Esophagus squamous epithelium (tissue), 5 donors: ENCODE results near the gene H2BW2. TPM values are rescaled to one million over a fixed set of nuclear protein-coding genes. Genes with fewer than 3 reads are reported as not detected.
"Not testable (repeated sequence)": the region's sequence is repeated elsewhere in the genome, so short reads cannot be mapped to it uniquely, and the experiment has no call there.

Experiments
- DNase-seq: peaks from one replicate; lab custom pipeline; 2025; lab: John Stamatoyannopoulos, UW
- H3K27ac ChIP-seq, 4 donors: fragments of 200-600 bp; sonication (generic); one replicate each; pipeline ENCODE4 v1.5.1; 2016 to 2019; ENCODE audit warnings: mild to moderate bottlenecking in 1 of 4
- H3K27me3 ChIP-seq, 4 donors: fragments of 200-600 bp; sonication (generic); 1 replicate in 3 of 4; 2 replicates in 1 of 4; pipeline versions ENCODE4 v1.5.1 to v1.6.0; 2017 to 2021; ENCODE audit warnings: antibody characterized with exemption in 1 of 4
- H3K36me3 ChIP-seq, 3 donors: fragments of 200-600 bp; sonication (generic); one replicate each; pipeline ENCODE4 v1.5.1; 2016 to 2019
- H3K4me1 ChIP-seq, 3 donors: fragments of 200-600 bp; sonication (generic); one replicate each; pipeline ENCODE4 v1.5.1; 2017 to 2019
- H3K4me3 ChIP-seq, 4 donors: fragments of 200-600 bp; sonication (generic); 1 replicate in 3 of 4; 2 replicates in 1 of 4; pipeline ENCODE4 v1.5.1; 2016 to 2019; ENCODE audit warnings: mild to moderate bottlenecking in 2 of 4, moderate library complexity in 1 of 4
- H3K9me3 ChIP-seq, 3 donors: fragments of 200-600 bp; sonication (generic); one replicate each; pipeline ENCODE4 v1.5.1; 2016 to 2019
- CTCF ChIP-seq, 6 experiments: fragments of 450-650 bp in 4 of 6; fragments of 200-600 bp in 2 of 6; sonication (generic) in 2 of 6; IDR thresholded peaks; one replicate each; pipeline ENCODE4 v1.5.1; 2016 to 2019; ENCODE audit warnings: antibody characterized with exemption in 6 of 6, mild to moderate bottlenecking in 4 of 6, moderate library complexity in 4 of 6
- POLR2A ChIP-seq, 4 donors: fragments of 450-650 bp; IDR thresholded peaks; one replicate each; pipeline ENCODE4 v1.6.1; 2017; ENCODE audit warnings: antibody characterized with exemption in 4 of 4, mild to moderate bottlenecking in 4 of 4, moderate library complexity in 3 of 4
- WGBS, 2 donors: methylation state at CpG; one replicate each; pipeline ENCODE4 v1.1.5; 2018; 5-methylcytosine and 5-hydroxymethylcytosine counted together
- intact Hi-C: fragments of 100-400 bp; cut with DNase I; formaldehyde crosslinking; loops from one replicate; pipeline ENCODE4 v1.15.0; 2022
- total RNA-seq, 4 donors: library from RNA; depleted of rRNA; stranded (reverse); fragments of >200 nt; gene quantifications; one replicate each; pipeline ENCODE4 v1.1.0, GENCODE V29; 2016
- donor health status: DM: yes; HTN: yes; CAD: no.

H2BW2 gene
- total RNA-seq, 4 donors from 2014 or later, result not detected

GRCh38 chrX:104018126-104018525 lies 21.6 kb upstream of the H2BW2 start:
- 77 to 78% methylated on average over 9 to 11 of the region's 11 CpGs for WGBS, 2 donors
- Histone ChIP-seq H3K4me1 (no peaks in the 10 kb centered on the region), H3K27ac (no peak overlapping the region), H3K4me3 (no peak overlapping the region), H3K9me3 (no peaks in the 10 kb centered on the region), H3K27me3 (no peaks in the 10 kb centered on the region), H3K36me3 (no peaks in the 10 kb centered on the region)
- no peak for TF ChIP-seq CTCF (IDR thresholded peaks at IDR 0.05)
- no peak for TF ChIP-seq POLR2A (IDR thresholded peaks at IDR 0.05)
- intact Hi-C loops, result no loop called here
- no peak for DNase-seq

- H3K4me3 ChIP-seq, result no peak overlapping the region
- no peak for DNase-seq
- H3K27me3 ChIP-seq, result no peaks in the 10 kb centered on the region
- WGBS, 2 donors, result 66 to 81% methylated on average over 3 to 4 of the region's 4 CpGs
- H3K9me3 ChIP-seq, result no peaks in the 10 kb centered on the region
- no peaks in the 10 kb centered on the region for H3K4me1 ChIP-seq
- no peak overlapping the region for H3K27ac ChIP-seq
- intact Hi-C loops, result no loop called here
- no peaks in the 10 kb centered on the region for H3K36me3 ChIP-seq
- TF ChIP-seq POLR2A (IDR thresholded peaks at IDR 0.05), result no peak
- no peak for TF ChIP-seq CTCF (IDR thresholded peaks at IDR 0.05)
Observed at GRCh38 chrX:104041003-104041402, 1.2 kb downstream of the H2BW2 start.

DNA sequence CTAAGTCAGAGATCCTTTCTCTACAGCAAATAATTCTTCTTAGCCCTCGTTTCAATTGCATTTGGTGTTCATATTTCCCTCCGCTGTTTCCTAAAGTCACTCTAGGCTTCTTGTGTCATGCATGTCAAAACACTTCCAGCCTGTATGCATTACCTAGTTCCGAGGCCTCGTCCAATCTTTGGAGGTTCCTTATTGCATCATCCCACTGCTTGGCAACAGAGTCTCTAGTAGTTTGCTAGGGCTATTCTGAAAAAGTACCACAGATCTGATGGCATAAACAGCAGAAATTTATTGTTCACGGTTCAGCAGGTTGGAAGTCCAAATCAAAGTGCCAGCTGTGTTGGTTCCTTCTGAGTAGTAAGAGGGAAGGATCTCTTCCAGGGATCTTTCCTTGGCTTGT lies 5.9 kb downstream of the H2BW2 start:
- WGBS, 2 donors, result 59 to 72% methylated on average over 4 to 5 of the region's 5 CpGs
- H3K4me3 ChIP-seq, result no peak overlapping the region

GRCh38 chrX:104047171-104047570 lies 7.4 kb downstream of the H2BW2 start:
- intact Hi-C loops, result no loop called here
- no peaks in the 10 kb centered on the region for H3K4me1 ChIP-seq
- no peak overlapping the region for H3K4me3 ChIP-seq
- no peaks in the 10 kb centered on the region for H3K36me3 ChIP-seq
- no peaks in the 10 kb centered on the region for H3K9me3 ChIP-seq
- TF ChIP-seq POLR2A (IDR thresholded peaks at IDR 0.05) (no peak), CTCF (IDR thresholded peaks at IDR 0.05) (no peak)
- 82% methylated on average over 13 of the region's 13 CpGs; no CpG with 5 or more reads in 1 of the 2 donors for WGBS, 2 donors
- no peak overlapping the region for H3K27ac ChIP-seq
- peaks cover 0 to 2% (median 0%) of the 10 kb centered on the region in 4 donors for H3K27me3 ChIP-seq
- no peak for DNase-seq

More for the DNA sequence above, 5.9 kb downstream of the H2BW2 start:
- H3K36me3 ChIP-seq, result no peaks in the 10 kb centered on the region
- no peaks in the 10 kb centered on the region for H3K9me3 ChIP-seq
- intact Hi-C loops, result no loop called here
- DNase-seq, result no peak
- H3K27me3 ChIP-seq, result peaks cover 0 to 2% (median 0%) of the 10 kb centered on the region in 4 donors
- no peak overlapping the region for H3K27ac ChIP-seq
- H3K4me1 ChIP-seq, result no peaks in the 10 kb centered on the region
- TF ChIP-seq POLR2A (IDR thresholded peaks at IDR 0.05) (no peak), CTCF (IDR thresholded peaks at IDR 0.05) (no peak)

GRCh38 chrX:104054956-104055355 lies 15.2 kb downstream of the H2BW2 start:
- H3K4me1 ChIP-seq, H3K27me3 ChIP-seq, DNase-seq, H3K36me3 ChIP-seq, H3K4me3 ChIP-seq, H3K27ac ChIP-seq, H3K9me3 ChIP-seq, intact Hi-C loops: not testable (repeated sequence)
- WGBS, 2 donors, result no CpG with 5 or more reads among the region's 13 CpGs

GRCh38 chrX:104062636-104063035 lies 22.9 kb downstream of the H2BW2 start:
- DNase-seq, H3K9me3 ChIP-seq, H3K27me3 ChIP-seq, H3K36me3 ChIP-seq, H3K27ac ChIP-seq, intact Hi-C loops, H3K4me3 ChIP-seq, H3K4me1 ChIP-seq: not testable (repeated sequence)
- no CpG with 5 or more reads among the region's 18 CpGs for WGBS, 2 donors

DNA sequence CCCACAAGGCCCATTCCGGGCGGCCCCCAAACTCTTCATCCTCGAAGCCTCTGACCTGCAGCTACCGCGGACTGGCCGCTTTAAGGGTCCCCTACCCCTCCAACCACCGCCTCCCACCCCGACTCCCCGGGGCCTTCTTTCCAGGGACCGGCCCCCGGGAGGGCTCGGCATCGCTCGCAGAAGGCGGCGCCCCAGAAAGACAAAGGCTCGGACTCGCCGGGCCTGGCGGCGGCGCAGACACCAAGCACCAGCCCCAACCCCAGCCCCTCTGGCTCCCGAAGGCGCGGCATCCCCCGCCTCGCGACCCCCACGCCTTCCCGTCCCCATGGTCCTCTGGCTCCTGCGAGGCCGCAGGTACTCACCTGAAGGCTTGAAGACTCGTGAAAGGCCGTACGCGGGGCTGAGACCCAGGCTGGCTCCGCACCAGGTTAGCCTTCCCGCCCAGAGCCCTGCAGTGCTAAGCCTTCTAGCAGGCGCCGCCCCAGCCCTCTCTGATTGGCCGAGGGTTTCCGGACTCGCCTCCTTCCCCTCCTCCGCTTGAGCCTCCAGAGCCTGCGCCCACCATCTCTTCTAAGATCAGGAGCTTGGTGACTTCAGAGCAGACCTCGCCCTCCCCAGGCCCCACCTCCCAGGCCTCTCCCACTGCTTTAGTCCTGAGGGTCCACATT lies 36.2 kb downstream of the H2BW2 start, which contains the start of gene TMSB15C:
Gene TMSB15C, minus strand, starts transcription at position 459 of the 668 bp plus-strand sequence.
- H3K4me1 ChIP-seq, DNase-seq, H3K27ac ChIP-seq, H3K9me3 ChIP-seq, H3K36me3 ChIP-seq, H3K4me3 ChIP-seq, H3K27me3 ChIP-seq, intact Hi-C loops: not testable (repeated sequence)
- no CpG with 5 or more reads among the region's 46 CpGs for WGBS, 2 donors

DNA sequence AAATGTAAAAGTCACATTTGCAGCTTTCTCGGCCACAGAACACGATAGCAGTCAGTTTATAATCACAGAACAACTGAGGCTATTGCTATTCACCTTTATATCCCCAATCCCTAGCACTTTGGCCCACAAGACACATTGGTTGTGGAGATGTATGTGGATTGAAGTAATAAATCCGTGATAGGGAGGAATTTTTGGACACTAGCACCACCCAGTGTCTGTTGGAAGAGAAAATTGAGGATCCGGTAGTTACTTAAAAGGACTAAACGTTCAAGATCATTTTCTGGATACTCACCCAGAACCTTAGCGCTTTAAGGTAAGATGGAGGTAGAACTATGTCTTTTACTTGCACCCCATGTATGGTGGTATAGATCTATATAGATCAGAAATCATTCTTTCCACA lies 38.1 kb downstream of the H2BW2 start:
- H3K4me1 ChIP-seq, H3K4me3 ChIP-seq, H3K9me3 ChIP-seq, DNase-seq, H3K27me3 ChIP-seq, intact Hi-C loops, H3K36me3 ChIP-seq, H3K27ac ChIP-seq: not testable (repeated sequence)
- no CpG with 5 or more reads among the region's 6 CpGs for WGBS, 2 donors
